Activated T-helper 17 cell treated with anti-CD3 and anti-CD28 coated beads, Interleukin-2, amount 50 U/mL, for 72 hours (primary cell): ENCODE data around the gene KIF5A. TPM values are rescaled to one million over a fixed set of nuclear protein-coding genes. Genes with fewer than 3 reads are reported as not detected.
A peak's percentile ranks its signal among the peaks of the same experiment; 100 is the strongest.

Source experiments
- ATAC-seq: fragments of 150-1000 bp; cut with Tn5 transposase; replicated peaks from 2 replicates; pipeline ENCODE4 v1.10.0; 2021; ENCODE audit warnings: mild to moderate bottlenecking, moderate library complexity
- H3K27ac Mint-ChIP-seq: one replicate; pipeline ENCODE4 v1.8.0; 2022; ENCODE audit warnings: mixed read lengths
- H3K27me3 Mint-ChIP-seq: one replicate; pipeline ENCODE4 v1.8.0; 2022; ENCODE audit warnings: mixed read lengths
- H3K36me3 Mint-ChIP-seq: one replicate; pipeline ENCODE4 v1.8.0; 2022; ENCODE audit warnings: low read depth, mild to moderate bottlenecking, mixed read lengths
- H3K4me1 Mint-ChIP-seq: one replicate; pipeline ENCODE4 v1.8.0; 2022; ENCODE audit warnings: mixed read lengths
- H3K4me3 Mint-ChIP-seq: one replicate; pipeline ENCODE4 v1.8.0; 2022; ENCODE audit warnings: mild to moderate bottlenecking, mixed read lengths
- H3K9me3 Mint-ChIP-seq: one replicate; pipeline ENCODE4 v1.8.0; 2022; ENCODE audit warnings: mixed read lengths
- total RNA-seq, 2 donors: library from RNA; stranded (reverse); gene quantifications; one replicate each; pipeline ENCODE4 v1.2.3, GENCODE V29; 2022

The KIF5A gene
- total RNA-seq, 2 donors from 2014 or later = 2.0 to 3.0 TPM

GRCh38 chr12:57604992-57605810 lies 55.4 kb downstream of the KIF5A start:
- H3K36me3 Mint-ChIP-seq = peaks cover 27% of the 10 kb centered on the region
- no peaks in the 10 kb centered on the region for H3K9me3 Mint-ChIP-seq
- H3K4me3 Mint-ChIP-seq = peak overlapping the region; percentile 74
- peak; percentile 51 for ATAC-seq
- H3K27me3 Mint-ChIP-seq = peaks cover under 1% of the 10 kb centered on the region
- peak overlapping the region; percentile 84 for H3K27ac Mint-ChIP-seq
- H3K4me1 Mint-ChIP-seq = peaks cover 9% of the 10 kb centered on the region

DNA sequence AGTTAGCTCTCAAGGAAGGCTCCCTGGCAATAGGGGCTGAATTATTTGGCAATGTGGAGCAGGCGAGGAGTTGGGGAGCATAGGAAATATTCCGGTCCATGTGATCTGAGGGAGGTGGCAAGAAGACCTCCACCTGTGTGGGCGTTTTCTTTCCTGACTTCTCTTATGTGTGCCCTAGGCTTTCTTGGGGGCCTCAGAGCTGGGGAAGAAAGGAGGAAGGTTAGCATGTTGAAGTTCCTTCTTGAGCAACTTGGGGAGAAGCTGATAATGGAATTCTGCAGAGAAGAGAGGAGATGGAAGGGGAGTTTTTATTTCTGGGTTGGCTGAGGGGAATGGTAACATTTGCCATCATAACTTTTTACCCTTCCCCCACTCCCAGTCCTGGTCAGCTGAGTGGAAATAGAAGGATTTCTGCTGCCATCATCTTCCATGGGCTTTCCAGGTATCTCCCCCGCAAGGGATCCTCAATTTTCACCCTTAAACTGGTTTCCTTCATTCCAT lies 56.0 kb downstream of the KIF5A start:
- Mint-ChIP-seq H3K4me1 (peaks cover 9% of the 10 kb centered on the region), H3K4me3 (peak overlapping the region; percentile 74), H3K27me3 (peaks cover 3% of the 10 kb centered on the region), H3K27ac (peak overlapping the region; percentile 84), H3K36me3 (peaks cover 21% of the 10 kb centered on the region), H3K9me3 (no peaks in the 10 kb centered on the region)
- ATAC-seq = no peak

GRCh38 chr12:57606399-57606798 lies 56.6 kb downstream of the KIF5A start:
- ATAC-seq = no peak
- no peak overlapping the region for H3K4me3 Mint-ChIP-seq
- peaks cover 15% of the 10 kb centered on the region for H3K36me3 Mint-ChIP-seq

DNA sequence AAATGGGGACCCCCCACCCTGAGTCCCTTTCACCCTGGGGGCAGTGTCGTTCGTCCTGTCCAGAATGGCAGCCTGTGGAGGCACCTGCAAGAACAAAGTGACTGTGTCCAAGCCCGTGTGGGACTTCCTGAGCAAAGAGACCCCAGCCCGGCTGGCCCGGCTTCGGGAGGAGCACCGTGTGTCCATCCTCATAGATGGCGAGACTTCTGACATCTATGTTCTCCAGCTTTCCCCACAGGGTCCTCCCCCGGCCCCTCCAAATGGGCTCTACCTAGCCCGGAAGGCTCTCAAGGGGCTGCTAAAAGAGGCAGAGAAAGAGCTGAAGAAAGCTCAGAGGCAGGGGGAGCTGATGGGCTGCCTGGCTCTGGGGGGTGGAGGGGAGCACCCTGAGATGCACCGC lies 57.0 kb downstream of the KIF5A start:
- peaks cover 11% of the 10 kb centered on the region for H3K36me3 Mint-ChIP-seq
- no peak overlapping the region for H3K27ac Mint-ChIP-seq
- H3K4me1 Mint-ChIP-seq = peaks cover 9% of the 10 kb centered on the region

More at GRCh38 chr12:57606399-57606798, 56.6 kb downstream of the KIF5A start:
- peaks cover 9% of the 10 kb centered on the region for H3K4me1 Mint-ChIP-seq
- H3K27me3 Mint-ChIP-seq = peaks cover 3% of the 10 kb centered on the region
- H3K27ac Mint-ChIP-seq = no peak overlapping the region
- no peaks in the 10 kb centered on the region for H3K9me3 Mint-ChIP-seq

DNA sequence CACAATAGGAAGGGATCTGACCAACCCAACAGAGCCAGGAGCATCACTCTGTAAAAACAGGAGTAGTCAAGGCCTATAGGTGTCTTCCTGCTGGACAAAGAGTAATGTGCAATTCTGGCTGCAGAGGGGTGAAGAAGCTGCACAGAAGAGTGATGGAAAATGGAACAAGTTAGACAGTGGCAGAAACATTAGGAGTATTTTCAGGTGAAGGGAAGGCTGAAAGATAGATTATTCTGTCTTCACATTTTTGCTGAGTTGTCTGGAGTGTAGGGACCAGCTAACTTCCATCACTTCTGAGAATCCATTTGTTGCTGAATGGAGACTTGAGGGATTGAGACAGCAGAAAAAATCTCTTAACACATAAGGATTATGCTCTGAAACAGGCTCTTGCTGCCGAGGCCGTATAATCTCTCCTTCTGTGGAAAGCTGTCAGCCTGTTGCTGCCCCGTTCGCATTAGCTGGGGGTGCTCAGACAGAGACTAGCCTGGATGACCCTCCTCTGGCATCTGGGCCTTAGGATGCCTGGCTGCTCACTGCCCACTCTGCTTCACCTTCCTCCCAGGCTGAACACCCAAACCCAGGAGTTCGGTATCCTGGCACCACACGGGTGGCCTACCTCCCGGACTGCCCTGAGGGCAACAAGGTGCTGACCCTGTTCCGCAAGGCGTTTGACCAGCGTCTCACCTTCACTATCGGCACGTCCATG lies 58.3 kb downstream of the KIF5A start:
- peaks cover 5% of the 10 kb centered on the region for H3K4me1 Mint-ChIP-seq

More for the DNA sequence above, 57.0 kb downstream of the KIF5A start:
- H3K9me3 Mint-ChIP-seq = no peaks in the 10 kb centered on the region
- H3K4me3 Mint-ChIP-seq = no peak overlapping the region
- peaks cover 3% of the 10 kb centered on the region for H3K27me3 Mint-ChIP-seq
- ATAC-seq = no peak

DNA sequence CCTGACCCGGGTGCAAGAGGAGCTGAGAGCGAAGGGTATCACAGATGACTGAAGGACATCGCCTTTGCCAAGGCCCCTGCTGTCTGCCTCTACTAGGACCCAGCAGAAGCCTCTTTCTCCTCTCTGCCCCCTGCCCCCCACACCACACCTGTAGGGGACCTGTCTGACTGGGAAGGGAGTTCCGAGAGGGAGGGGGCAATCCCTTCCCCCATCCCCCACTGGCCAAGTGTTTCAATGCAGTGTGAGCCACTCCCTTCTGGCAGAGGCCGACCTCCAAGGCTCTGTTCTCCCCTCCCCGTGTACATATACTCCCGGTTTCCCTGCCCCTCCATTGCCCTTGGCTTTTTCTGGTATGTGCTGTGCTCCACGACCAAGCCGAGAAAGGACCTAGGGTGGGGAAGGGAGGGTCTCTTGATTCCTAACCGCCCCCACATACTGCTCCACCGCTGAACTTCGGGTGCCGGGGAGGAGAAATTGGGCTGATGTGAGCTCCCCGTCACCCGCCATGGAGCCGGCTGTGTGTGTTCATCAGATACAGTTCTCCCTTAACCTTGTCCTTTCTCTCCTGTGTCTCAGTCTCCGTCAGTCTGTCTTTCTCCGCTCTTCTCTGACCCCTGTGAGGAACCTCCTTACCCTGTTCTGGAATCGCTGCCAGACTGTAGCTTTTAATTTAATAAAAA lies 59.4 kb downstream of the KIF5A start:
- peaks cover 9% of the 10 kb centered on the region for H3K27me3 Mint-ChIP-seq
- H3K4me3 Mint-ChIP-seq = no peak overlapping the region
- peaks cover 5% of the 10 kb centered on the region for H3K4me1 Mint-ChIP-seq
- no peaks in the 10 kb centered on the region for H3K9me3 Mint-ChIP-seq
- no peak for ATAC-seq
- H3K27ac Mint-ChIP-seq = no peak overlapping the region
- no peaks in the 10 kb centered on the region for H3K36me3 Mint-ChIP-seq

More for the DNA sequence above, 58.3 kb downstream of the KIF5A start:
- peaks cover 9% of the 10 kb centered on the region for H3K27me3 Mint-ChIP-seq
- H3K27ac Mint-ChIP-seq = no peak overlapping the region
- no peaks in the 10 kb centered on the region for H3K36me3 Mint-ChIP-seq
- H3K9me3 Mint-ChIP-seq = no peaks in the 10 kb centered on the region
- ATAC-seq = no peak
- no peak overlapping the region for H3K4me3 Mint-ChIP-seq

- Mint-ChIP-seq H3K27me3 (peaks cover 9% of the 10 kb centered on the region), H3K27ac (no peak overlapping the region), H3K9me3 (no peaks in the 10 kb centered on the region), H3K4me3 (peak overlapping the region; percentile 60), H3K4me1 (peaks cover 5% of the 10 kb centered on the region), H3K36me3 (no peaks in the 10 kb centered on the region)
- no peak for ATAC-seq
These were observed 60.1 kb downstream of the KIF5A start for GRCh38 chr12:57609781-57610553.

- no peak overlapping the region for H3K27ac Mint-ChIP-seq
- H3K36me3 Mint-ChIP-seq = no peaks in the 10 kb centered on the region
- H3K27me3 Mint-ChIP-seq = peaks cover 13% of the 10 kb centered on the region
- peak overlapping the region; percentile 60 for H3K4me3 Mint-ChIP-seq
- H3K4me1 Mint-ChIP-seq = peaks cover 2% of the 10 kb centered on the region
- ATAC-seq = no peak
- H3K9me3 Mint-ChIP-seq = no peaks in the 10 kb centered on the region
These were observed 60.8 kb downstream of the KIF5A start for GRCh38 chr12:57610554-57611107.

DNA sequence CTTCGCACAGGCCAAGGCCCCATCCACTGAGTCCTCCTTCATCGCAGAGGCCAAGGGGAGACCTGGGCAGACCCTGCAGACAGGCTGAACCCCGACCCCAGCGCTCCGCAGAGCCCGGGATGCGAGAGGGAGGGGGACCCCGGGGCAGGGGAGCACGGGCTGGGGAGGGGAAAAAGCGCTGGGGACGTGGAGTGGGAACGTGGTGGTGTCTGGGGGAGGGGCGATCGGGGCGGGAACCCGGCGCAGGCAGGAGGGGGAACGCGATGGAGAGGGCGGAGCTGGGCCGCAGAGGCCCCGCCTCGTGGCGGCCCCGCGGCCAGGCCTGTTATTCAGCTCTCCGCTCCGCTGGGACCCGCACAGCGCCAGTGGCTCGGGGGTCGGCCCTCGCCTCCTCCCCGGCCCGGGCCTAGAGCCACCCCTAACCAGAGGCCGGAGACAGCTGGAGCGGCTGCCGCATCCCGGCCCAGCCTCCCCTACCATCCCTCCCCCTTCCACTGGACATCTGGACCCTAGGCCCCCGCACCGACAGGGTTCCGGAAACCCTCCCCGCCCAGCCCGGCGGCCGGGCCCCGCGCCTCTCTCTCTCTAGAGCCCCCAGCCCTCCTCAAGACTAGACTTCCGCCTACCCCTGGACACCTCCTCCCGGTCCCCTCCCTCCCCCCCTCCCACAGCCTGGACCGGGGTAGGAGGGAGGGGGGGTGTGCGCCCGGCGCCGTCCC lies 61.4 kb downstream of the KIF5A start, which contains the start of gene ARHGEF25:
TSS of gene ARHGEF25 (plus strand) at position 328 of the 719 bp plus-strand sequence. CDS start 460 bp downstream, outside the sequence.
- Mint-ChIP-seq H3K27me3 (peaks cover 13% of the 10 kb centered on the region), H3K4me3 (peak within 1 kb of the TSS; percentile 60), H3K27ac (no peak within 1 kb of the TSS), H3K36me3 (no peaks in the 10 kb centered on the region), H3K4me1 (no peaks in the 10 kb centered on the region), H3K9me3 (no peaks in the 10 kb centered on the region)
- peak; percentile 85 for ATAC-seq

DNA sequence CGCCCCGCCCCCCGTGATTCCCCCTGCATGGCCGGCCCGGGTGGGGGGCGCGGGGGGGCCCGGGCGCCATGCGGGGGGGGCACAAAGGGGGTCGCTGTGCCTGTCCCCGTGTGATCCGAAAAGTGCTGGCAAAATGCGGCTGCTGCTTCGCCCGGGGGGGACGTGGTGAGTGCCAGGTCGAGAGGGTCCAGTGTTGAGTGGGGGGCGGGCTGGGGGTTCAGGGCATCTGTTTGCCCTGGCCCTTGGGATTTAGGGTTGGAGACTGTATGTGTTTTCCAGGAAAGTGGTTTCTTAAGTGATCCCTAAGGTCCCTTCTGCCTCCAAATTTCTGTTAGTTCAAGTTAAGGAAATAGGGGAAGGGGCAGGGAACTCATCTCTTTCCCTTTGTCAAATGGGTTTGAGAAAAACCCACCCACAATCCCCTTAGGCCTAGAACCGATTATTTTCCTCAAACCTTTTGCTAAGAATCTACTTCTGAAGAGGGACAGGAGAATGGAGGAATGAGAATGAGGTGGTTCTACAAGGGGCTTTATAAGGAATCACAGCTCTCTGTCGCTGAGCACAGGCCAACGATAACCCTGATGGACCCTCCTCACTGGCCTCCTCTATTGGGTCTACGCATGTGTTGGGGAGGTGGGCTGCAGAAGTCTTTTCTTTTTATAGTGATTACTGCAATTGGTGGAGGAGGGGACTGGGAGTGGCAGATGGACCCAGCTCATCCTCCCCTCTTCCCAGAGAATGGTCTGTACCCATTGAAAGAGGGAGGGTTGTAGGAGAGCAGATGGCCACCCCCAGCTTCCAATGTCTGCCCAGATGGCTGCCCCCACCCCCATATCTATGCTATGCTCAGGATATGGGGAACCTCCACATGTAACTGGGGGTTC lies 62.2 kb downstream of the KIF5A start:
- no peaks in the 10 kb centered on the region for H3K4me1 Mint-ChIP-seq
- ATAC-seq = no peak
- H3K27me3 Mint-ChIP-seq = peaks cover 18% of the 10 kb centered on the region

GRCh38 chr12:57612711-57613426 lies 63.0 kb downstream of the KIF5A start:
- no peaks in the 10 kb centered on the region for H3K36me3 Mint-ChIP-seq
- no peak for ATAC-seq
- H3K27me3 Mint-ChIP-seq = peaks cover 26% of the 10 kb centered on the region
- peak overlapping the region; percentile 60 for H3K4me3 Mint-ChIP-seq
- H3K9me3 Mint-ChIP-seq = no peaks in the 10 kb centered on the region
- H3K4me1 Mint-ChIP-seq = no peaks in the 10 kb centered on the region
- no peak overlapping the region for H3K27ac Mint-ChIP-seq

More for the DNA sequence above, 62.2 kb downstream of the KIF5A start:
- Mint-ChIP-seq H3K27ac (no peak overlapping the region), H3K9me3 (no peaks in the 10 kb centered on the region), H3K36me3 (no peaks in the 10 kb centered on the region), H3K4me3 (peak overlapping the region; percentile 60)
